Activated CD4-positive, alpha-beta T cell treated with anti-CD3 and anti-CD28 coated beads, Interleukin-2, Interleukin-6, amounts not matched to agents 100 ng/mL and 50 ng/mL, durations not matched to agents 16 hours and 8 hours (primary cell): ENCODE data around the gene MT1A.

Experiments used
- DNase-seq: peaks from one replicate; pipeline ENCODE4 v3.0.0-alpha.2; 2020

The MT1A gene

GRCh38 chr16:56637814-56638750, at the start of gene MT1A:
MT1A (plus strand) TSS chr16:56638666; CDS start chr16:56638739, 73 bp downstream.
- no peak for DNase-seq

GRCh38 chr16:56588781-56589140, 49.7 kb upstream of the MT1A start:
- DNase-seq, result no peak

DNA sequence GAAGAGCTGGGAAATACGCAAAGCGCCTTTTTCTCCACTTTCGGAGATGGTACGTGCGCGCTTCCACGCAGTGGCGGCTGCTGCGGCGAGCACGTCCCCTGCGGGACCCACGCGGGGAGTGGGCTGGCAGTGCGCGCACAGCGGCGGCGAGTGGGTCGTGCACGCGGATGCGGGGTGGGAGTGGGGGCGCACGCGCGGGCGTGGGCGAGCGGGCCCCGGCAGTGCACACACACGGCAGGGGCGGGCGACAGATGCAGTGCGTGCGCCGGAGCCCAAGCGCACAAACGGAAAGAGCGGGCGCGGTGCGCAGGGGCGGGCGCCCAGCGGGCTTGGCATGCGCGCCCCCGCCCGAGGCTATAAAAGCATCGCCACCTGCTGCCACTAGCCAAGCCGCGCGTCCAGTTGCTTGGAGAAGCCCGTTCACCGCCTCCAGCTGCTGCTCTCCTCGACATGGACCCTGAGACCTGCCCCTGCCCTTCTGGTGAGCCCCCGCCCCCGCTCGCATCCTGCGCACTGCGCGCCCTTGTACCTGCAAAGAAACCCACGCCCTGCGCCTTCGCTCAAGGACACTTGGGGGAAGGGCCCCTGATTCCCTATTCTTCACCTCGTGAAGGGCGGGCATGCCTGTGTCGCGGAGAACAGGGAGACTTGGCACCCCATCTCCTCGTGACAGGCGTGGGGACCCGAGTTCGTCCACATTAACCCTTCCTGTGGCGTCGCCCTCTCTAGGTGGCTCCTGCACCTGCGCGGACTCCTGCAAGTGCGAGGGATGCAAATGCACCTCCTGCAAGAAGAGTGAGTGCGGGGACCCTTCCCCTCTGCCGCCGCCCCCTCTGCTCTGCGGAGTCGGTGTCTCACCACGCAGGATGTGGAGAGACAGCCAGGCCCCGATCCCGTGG, 49.1 kb upstream of the MT1A start, which contains the start of gene MT3:
Gene MT3 (plus strand): TSS at position 388 of the 899 bp plus-strand sequence. CDS start 63 bp downstream, at position 451.
- no peak for DNase-seq

- no peak for DNase-seq
These were observed 46.9 kb upstream of the MT1A start for GRCh38 chr16:56591377-56592060.

- no peak for DNase-seq
These were observed 44.7 kb upstream of the MT1A start for GRCh38 chr16:56593573-56594291.

GRCh38 chr16:56594292-56594619, 44.2 kb upstream of the MT1A start:
- DNase-seq, result no peak

DNA sequence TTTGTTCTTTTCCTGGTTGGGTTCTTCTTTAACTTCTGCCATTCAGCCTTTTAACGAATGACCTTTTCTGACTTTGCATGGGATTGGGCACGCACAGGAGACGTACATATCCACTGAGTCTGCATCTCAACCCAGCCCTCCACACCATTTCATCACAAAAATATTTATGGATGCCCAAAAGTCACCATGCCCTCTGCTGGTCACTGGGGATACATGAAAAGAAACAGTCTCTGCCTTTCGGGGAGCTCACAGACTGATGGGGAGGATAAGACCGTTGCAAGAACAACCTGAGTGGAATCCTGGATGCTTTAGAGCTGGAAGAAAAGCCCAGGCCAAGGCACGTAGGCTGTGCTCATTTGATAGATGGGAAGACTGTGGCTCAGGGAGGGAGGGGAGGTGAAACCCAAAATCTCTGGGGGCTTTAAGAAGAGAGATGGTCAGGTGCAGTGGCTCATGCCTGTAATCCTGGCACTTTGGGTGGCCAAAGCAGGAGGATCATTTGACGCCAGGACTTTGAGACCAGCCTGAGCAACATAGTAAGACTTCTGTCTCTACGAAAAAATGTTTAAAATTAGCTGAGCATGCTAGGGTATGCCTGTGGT, 38.0 kb upstream of the MT1A start:
- peak; percentile 53 for DNase-seq

DNA sequence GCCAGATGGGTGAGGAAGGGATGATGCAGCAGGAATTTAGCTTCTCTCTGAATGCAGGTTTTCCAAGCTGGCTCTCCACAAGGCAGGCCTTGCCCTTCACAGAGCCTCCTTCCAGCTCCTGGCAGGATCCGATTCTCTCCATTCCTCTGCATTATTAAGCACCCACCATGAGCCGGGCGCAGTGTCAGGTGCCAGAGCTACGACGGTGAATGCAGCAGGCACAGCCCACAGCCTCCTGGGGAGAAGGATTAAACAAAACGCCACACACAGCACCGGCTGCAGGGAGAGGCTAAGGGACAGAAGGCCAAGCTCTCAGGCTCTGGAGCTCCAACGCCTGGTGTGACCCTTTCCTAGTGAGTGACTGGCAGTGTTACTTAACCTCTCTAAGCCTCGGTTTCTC, 37.1 kb upstream of the MT1A start:
- DNase-seq, result no peak

DNA sequence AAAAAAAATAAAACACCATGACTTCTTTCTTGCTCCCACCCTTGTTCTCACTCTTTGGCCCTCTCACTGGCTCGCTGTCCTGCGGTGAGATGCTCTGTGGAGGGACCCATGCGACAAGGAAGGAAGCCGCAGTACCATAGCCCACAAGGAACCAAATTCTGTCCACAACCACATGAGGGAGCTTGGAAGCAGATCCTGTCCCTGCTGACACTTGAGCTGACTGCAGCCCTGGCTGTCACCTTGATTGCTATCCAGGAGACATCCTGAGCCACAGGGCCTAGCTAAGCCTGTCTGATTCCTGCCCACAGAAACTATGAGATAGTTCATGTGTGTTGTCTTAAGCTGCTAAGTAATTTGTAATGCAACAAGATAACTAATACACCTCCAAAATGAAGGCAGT, 34.9 kb upstream of the MT1A start:
- no peak for DNase-seq

DNA sequence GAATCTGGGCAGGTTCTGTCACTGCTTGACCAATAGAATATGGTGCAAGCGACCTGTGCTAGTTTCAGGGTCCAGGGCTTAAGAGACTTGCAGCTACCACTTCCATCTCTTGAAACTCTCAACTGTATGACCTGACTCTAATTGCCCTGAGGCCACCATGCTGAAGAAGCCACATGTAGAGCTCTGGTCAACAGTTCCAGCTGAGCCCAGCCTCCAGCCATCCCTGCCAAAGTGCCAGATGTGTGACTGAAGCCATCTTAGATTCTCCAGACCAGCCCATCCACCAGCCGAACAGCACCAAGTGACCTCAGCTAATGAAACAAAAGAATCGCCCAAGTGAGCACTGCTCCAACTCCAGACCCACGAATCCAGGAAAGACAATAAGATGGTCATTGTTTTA, 33.5 kb upstream of the MT1A start:
- DNase-seq, result no peak

DNA sequence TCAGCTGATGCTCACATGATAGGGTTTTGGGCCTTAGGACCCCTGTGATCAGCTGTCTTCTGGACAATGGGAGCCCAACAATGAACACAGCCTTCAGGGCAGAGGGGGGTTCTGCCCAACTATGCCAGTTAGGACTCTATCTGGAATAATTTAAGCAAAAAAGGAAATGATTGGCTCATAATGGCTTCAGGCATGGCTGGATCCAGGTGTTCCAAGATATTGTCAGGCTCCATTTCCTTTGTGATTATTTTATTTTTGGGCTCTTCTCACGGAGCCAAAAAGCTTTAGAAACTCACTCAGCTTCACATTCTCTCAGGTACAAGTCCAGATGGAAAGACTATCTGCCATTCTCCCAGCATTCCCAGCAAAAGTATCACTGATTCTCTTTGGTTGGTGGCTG, 33.0 kb upstream of the MT1A start:
- no peak for DNase-seq

- DNase-seq, result no peak
These were observed 32.4 kb upstream of the MT1A start for GRCh38 chr16:56606071-56606475.

GRCh38 chr16:56606476-56607108, 31.9 kb upstream of the MT1A start:
- no peak for DNase-seq

- DNase-seq, result no peak
These were observed 31.3 kb upstream of the MT1A start for GRCh38 chr16:56607109-56607618.

GRCh38 chr16:56607675-56608042, 30.8 kb upstream of the MT1A start:
- DNase-seq, result no peak

- DNase-seq, result peak; percentile 95
These were observed 30.2 kb upstream of the MT1A start, which contains the start of gene MT2A for GRCh38 chr16:56608043-56608875. MT2A (plus strand) TSS chr16:56608584; CDS start chr16:56608656, 72 bp downstream.

DNA sequence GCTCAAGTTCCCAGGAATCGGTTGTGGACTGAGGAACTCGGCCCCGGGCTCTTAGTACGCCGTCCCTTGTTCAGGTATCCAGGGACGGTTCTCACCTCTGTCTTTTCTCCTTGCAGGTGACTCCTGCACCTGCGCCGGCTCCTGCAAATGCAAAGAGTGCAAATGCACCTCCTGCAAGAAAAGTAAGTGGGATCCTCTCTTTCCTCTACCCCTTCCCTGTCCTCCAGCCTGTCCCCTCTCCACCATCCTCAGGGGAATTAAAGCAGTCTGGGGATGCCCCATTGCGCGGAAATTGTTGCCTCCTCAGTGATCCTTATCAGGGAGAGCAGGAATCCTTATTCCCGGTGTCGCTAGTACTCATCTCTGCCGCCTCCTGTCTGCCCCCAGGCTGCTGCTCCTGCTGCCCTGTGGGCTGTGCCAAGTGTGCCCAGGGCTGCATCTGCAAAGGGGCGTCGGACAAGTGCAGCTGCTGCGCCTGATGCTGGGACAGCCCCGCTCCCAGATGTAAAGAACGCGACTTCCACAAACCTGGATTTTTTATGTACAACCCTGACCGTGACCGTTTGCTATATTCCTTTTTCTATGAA, 29.5 kb upstream of the MT1A start:
- no peak for DNase-seq

DNA sequence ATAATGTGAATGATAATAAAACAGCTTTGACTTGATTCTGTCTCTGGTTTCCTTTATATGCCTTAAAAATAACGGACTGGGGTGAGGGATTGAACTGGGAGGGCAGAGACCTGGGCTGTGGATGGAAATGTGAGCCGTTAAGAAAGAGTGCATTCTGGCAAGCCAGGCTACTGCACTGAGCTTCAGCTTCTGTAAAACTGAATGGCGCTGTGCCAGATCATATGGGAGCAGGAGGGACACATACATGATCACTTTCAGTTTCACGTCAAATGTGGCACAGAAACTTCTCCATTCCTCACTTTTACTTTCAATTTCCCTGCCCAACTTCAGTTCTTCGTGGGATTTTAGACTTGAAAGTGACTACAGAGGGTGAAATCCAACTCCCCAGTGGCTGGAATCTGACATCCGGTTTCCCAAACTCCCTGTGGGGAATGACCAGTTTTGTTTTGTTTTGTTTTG, 29.0 kb upstream of the MT1A start:
- DNase-seq, result peak; percentile 87

GRCh38 chr16:56610017-56610608, 28.4 kb upstream of the MT1A start:
- peak; percentile 80 for DNase-seq
